Epithelial cell of esophagus (primary cell): ENCODE measurements around the gene NPAT.

ENCODE experiments used
- DNase-seq: peaks from one replicate; pipeline ENCODE4 v3.0.0; 2010; ENCODE audit warnings: low read depth
- H3K4me3 ChIP-seq: 2 replicates; pipeline ENCODE4 v1.5.1; 2011; ENCODE audit warnings: mild to moderate bottlenecking, low read length, control low read depth
- CTCF ChIP-seq: IDR thresholded peaks from 2 replicates; pipeline ENCODE4 v1.5.1; 2011; ENCODE audit warnings: low read depth, mild to moderate bottlenecking, low read length, control low read depth, inconsistent platforms; ENCODE audit not compliant: insufficient read depth; ENCODE audit errors: missing control alignments

The NPAT gene

DNA sequence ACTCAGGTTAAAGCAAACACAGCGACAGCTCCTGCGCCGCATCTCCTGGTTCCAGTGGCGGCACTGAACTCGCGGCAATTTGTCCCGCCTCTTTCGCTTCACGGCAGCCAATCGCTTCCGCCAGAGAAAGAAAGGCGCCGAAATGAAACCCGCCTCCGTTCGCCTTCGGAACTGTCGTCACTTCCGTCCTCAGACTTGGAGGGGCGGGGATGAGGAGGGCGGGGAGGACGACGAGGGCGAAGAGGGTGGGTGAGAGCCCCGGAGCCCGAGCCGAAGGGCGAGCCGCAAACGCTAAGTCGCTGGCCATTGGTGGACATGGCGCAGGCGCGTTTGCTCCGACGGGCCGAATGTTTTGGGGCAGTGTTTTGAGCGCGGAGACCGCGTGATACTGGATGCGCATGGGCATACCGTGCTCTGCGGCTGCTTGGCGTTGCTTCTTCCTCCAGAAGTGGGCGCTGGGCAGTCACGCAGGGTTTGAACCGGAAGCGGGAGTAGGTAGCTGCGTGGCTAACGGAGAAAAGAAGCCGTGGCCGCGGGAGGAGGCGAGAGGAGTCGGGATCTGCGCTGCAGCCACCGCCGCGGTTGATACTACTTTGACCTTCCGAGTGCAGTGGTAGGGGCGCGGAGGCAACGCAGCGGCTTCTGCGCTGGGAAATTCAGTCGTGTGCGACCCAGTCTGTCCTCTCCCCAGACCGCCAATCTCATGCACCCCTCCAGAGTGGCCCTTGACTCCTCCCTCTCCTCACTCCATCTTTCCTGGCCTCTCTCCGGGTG lies at the start of gene NPAT, which contains the start of gene ATM:
NPAT (minus strand) TSS at position 65 of the 774 bp plus-strand sequence. CDS start 102 bp downstream, outside the sequence.
ATM (plus strand) TSS at position 494 of the 774 bp plus-strand sequence. CDS start 4,558 bp downstream, outside the sequence.
- DNase-seq, result peak; percentile 99
- peak; percentile 87 for TF ChIP-seq CTCF

DNA sequence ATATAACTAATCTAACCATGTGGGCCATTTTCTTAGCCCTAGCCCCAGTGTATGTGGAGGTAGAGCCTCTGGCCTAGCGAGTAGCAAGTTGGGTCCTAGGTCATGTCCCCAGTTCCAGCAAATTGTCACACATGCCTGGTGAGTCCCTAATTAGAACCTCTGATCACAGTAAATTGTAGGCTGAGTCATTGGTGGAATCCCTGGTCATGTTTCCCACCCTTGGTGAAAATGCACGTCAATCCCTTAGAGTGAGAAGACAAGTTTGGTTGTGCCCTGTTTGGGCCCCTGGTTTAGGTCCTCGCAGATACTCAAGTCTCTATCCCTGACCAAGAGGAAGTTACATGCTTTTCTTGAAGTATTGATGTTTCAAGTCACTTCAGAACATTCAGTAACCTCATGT lies 47.1 kb upstream of the NPAT start:
- no peak for DNase-seq
- no peak for TF ChIP-seq CTCF
- no peak overlapping the region for H3K4me3 ChIP-seq

More for the DNA sequence above, at the start of gene NPAT, which contains the start of gene ATM:
- H3K4me3 ChIP-seq, result peak within 1 kb of the TSS; percentile 99

DNA sequence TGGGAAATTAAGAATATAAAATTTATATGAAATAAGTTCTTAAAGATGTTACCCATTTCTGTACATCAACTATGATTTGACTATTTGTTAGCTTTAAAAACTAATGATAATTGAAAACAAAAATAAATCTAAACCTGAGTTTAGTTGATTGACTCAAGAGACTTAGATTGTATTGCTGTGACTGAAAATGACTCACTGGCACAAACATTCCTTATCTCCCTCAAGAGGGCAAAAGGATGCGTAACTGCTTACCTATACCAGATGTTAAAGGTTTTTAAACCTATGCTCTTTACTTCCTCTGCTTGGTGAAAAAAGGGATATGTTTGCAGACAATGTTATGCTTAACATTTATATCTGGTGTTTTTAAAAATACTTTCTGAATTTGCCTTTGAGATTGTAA lies 30.7 kb upstream of the NPAT start:
- DNase-seq, result peak; percentile 67
- no peak for TF ChIP-seq CTCF

GRCh38 chr11:108246885-108247284 lies 24.4 kb upstream of the NPAT start:
- no peak for DNase-seq
- H3K4me3 ChIP-seq, result no peak overlapping the region
- TF ChIP-seq CTCF, result no peak

More for the DNA sequence above, 30.7 kb upstream of the NPAT start:
- no peak overlapping the region for H3K4me3 ChIP-seq

GRCh38 chr11:108246308-108246707 lies 23.9 kb upstream of the NPAT start:
- no peak for TF ChIP-seq CTCF
- no peak overlapping the region for H3K4me3 ChIP-seq
- no peak for DNase-seq

DNA sequence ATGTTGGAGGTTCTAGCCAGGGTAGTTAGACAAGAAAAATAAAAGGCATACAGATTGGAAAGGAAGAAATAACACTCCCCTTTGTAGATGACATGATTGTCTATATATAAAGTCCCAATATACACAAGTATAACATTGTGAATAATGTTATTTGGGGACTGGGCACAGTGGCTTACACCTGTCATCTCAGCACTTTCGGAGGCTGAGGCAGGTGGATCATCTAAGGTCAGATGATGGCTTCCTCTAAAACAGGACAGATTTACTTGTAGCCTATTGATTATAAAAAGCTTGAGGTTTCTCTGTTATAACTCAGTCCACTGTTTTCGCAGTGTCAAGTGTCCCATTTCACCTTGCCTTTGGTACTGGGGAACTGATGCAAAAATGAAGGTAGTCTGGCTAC lies 20.0 kb upstream of the NPAT start:
- no peak overlapping the region for H3K4me3 ChIP-seq
- DNase-seq, result no peak
- TF ChIP-seq CTCF, result no peak

GRCh38 chr11:108241330-108242037 lies 19.0 kb upstream of the NPAT start:
- no peak overlapping the region for H3K4me3 ChIP-seq
- no peak for DNase-seq

More at GRCh38 chr11:108241330-108242037, 19.0 kb upstream of the NPAT start:
- TF ChIP-seq CTCF, result no peak
